ENCODE data around the gene ANTXR1.

ANTXR1 gene

GRCh38 chr2:69034122-69034521, 21.1 kb downstream of the ANTXR1 start:
- no peak for DNase-seq

GRCh38 chr2:69034845-69035244, 21.9 kb downstream of the ANTXR1 start:
- no peak for DNase-seq

GRCh38 chr2:69036926-69037325, 23.9 kb downstream of the ANTXR1 start:
- DNase-seq: no peak

- no peak for DNase-seq
These were observed 28.2 kb downstream of the ANTXR1 start for GRCh38 chr2:69041214-69041613.

GRCh38 chr2:69043736-69044400, 30.9 kb downstream of the ANTXR1 start:
- DNase-seq: peak in 1 of 2 donors; percentile 13

GRCh38 chr2:69046221-69046662, 33.3 kb downstream of the ANTXR1 start:
- DNase-seq: no peak

GRCh38 chr2:69047625-69048145, 34.7 kb downstream of the ANTXR1 start:
- no peak for DNase-seq

GRCh38 chr2:69050802-69051201, 37.8 kb downstream of the ANTXR1 start:
- no peak for DNase-seq

GRCh38 chr2:69053416-69053965, 40.5 kb downstream of the ANTXR1 start:
- no peak for DNase-seq

GRCh38 chr2:69054431-69054830, 41.5 kb downstream of the ANTXR1 start:
- DNase-seq: no peak

- DNase-seq: no peak
These were observed 42.9 kb downstream of the ANTXR1 start for GRCh38 chr2:69055688-69056470.

- no peak for DNase-seq
These were observed 44.7 kb downstream of the ANTXR1 start for GRCh38 chr2:69057660-69058059.

- no peak for DNase-seq
These were observed 46.8 kb downstream of the ANTXR1 start for GRCh38 chr2:69059731-69060290.

- DNase-seq: no peak
These were observed 48.0 kb downstream of the ANTXR1 start for GRCh38 chr2:69060938-69061501.

GRCh38 chr2:69061525-69061924, 48.5 kb downstream of the ANTXR1 start:
- no peak for DNase-seq

GRCh38 chr2:69062307-69062962, 49.5 kb downstream of the ANTXR1 start:
- no peak for DNase-seq

- no peak for DNase-seq
These were observed 52.9 kb downstream of the ANTXR1 start for GRCh38 chr2:69065735-69066336.

- no peak for DNase-seq
These were observed 54.1 kb downstream of the ANTXR1 start for GRCh38 chr2:69067026-69067630.

GRCh38 chr2:69067866-69068265, 54.9 kb downstream of the ANTXR1 start:
- no peak for DNase-seq

- no peak for DNase-seq
These were observed 58.0 kb downstream of the ANTXR1 start for GRCh38 chr2:69070969-69071368.

- no peak for DNase-seq
These were observed 61.1 kb downstream of the ANTXR1 start for GRCh38 chr2:69073928-69074570.
